ENCODE results near the gene REEP5.
"Not testable (repeated sequence)": the region's sequence is repeated elsewhere in the genome, so short reads cannot be mapped to it uniquely, and the experiment has no call there.

Gene REEP5

GRCh38 chr5:112931473-112931872 is 9.4 kb upstream of the REEP5 start:
- DNase-seq: no peak

DNA sequence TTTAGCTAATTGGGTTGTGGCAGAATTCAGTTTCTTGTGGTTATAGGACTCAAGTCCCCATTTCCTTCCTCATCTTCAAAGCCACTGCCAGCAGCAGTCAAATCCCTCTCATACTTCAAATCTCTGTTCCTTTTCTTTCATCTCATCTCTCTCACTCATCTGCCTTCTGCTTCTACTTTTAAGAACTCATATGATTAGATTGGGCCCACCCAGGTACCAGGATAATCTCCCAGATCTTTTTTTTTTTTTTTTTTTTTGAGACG is 8.0 kb upstream of the REEP5 start:
- DNase-seq: no peak

- DNase-seq: no peak
Measured at GRCh38 chr5:112929336-112930081, 7.5 kb upstream of the REEP5 start.

DNA sequence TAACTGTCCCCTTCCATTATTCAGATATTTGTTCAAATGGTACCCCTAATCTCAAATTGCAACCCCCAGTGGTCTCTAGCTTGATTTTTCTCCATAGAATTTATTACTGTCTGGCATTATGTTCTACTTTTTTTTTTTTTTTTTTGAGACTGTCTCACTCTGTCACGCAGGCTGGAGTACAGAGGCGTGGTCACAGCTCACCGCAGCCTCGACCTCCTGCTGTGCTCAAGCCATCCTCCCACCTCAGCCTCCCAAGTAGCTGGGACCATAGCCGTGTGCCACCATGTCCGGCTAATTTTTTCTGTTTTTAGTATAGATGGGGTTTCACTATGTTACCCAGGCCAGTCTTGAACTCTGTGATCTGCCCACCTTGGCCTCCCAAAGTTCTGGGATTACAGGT is 2.0 kb upstream of the REEP5 start:
- no peak for DNase-seq

GRCh38 chr5:112923148-112923917 is 1.3 kb upstream of the REEP5 start:
- no peak for DNase-seq

- DNase-seq: peak; percentile 51
Measured at GRCh38 chr5:112921026-112921832, 798 bp downstream of the REEP5 start.

- DNase-seq: no peak
Measured at GRCh38 chr5:112919972-112920371, 2.1 kb downstream of the REEP5 start.

DNA sequence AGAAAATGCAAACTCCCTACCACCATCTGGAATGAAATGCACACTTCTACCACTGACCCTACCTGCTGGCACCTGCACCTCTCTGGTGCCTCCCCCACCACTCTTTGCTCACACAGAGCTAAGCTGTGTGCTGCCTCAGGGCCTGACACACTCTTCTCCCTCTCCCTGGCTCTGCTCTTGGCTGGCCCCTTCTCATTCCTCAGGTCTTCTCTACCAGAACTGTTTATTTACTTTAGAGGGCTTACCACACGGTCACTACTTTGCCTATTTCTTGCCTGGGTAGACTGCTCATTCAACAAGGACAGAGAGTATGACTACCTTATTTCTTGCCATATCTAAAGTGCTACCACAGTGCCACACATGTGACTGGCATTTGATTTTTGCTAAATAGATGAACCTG is 3.3 kb downstream of the REEP5 start:
- no peak for DNase-seq

DNA sequence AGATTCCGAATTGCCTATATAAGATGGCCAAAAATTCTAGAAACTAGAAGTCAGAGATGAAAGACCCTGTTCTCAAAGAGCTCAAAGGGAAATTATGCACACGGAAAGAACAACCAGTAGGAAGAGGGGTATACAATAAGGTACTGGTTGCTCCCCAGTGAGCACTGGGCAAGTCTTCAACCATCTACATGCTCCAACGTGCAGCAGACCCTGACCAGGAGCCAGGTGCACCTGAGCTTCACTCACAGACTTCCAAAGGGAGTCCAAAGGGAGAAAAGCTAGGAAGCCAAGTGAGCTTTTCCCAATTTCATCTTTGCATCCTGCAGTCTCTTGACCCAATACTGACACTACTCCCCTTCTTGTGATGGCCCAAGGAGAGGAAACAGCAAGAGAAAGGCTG is 3.9 kb downstream of the REEP5 start:
- DNase-seq: no peak

- DNase-seq: no peak
Measured at GRCh38 chr5:112917453-112917995, 4.5 kb downstream of the REEP5 start.

GRCh38 chr5:112915831-112916230 is 6.2 kb downstream of the REEP5 start:
- no peak for DNase-seq

- no peak for DNase-seq
Measured at GRCh38 chr5:112914584-112914983, 7.4 kb downstream of the REEP5 start.

DNA sequence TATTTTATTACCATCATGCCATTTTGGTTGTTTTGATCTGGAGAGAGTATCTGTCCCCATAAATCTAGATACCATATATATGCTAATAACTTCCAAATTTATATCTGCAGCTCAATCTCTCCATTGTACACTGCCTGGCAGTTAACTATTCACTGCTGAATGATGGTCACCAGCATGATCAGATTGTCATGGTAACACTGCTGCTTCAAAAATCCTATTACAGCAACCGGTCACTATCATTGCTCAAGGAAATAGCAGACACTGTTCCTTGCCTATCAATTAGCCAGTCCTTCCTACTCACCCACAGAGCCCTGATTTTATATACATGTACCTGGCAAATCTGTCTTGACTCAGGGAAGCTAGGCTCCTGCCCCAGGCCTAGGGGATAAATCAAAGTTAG is 11.5 kb downstream of the REEP5 start:
- DNase-seq: no peak

- no peak for DNase-seq
Measured at GRCh38 chr5:112908854-112909253, 13.2 kb downstream of the REEP5 start.

DNA sequence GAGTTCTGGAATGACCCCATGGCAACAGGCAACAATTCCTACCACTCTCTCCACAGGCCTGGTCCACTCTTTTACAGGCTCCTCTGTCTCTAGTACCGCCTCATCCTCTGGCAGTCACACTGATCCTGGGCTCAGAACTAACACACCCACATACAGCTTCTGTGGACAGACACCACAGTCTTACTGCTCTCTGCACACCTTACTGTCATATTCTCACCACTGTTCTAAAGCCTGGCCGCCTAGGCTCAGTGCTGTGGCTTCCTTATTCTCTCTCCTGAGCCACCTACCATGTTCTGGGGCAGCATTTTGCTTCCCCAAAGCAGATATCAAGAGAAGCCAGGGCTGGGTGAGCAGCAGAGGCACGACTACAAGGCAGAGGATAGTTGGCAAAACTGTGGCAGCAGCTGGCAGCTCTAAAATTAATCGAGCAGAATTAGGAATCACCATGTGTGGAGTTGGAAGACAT is 14.8 kb downstream of the REEP5 start:
- DNase-seq: no peak

- no peak for DNase-seq
Measured at GRCh38 chr5:112906637-112907036, 15.4 kb downstream of the REEP5 start.

GRCh38 chr5:112904996-112905395 is 17.0 kb downstream of the REEP5 start:
- not testable (repeated sequence) for DNase-seq

- DNase-seq: no peak
Measured at GRCh38 chr5:112902561-112902960, 19.5 kb downstream of the REEP5 start.

DNA sequence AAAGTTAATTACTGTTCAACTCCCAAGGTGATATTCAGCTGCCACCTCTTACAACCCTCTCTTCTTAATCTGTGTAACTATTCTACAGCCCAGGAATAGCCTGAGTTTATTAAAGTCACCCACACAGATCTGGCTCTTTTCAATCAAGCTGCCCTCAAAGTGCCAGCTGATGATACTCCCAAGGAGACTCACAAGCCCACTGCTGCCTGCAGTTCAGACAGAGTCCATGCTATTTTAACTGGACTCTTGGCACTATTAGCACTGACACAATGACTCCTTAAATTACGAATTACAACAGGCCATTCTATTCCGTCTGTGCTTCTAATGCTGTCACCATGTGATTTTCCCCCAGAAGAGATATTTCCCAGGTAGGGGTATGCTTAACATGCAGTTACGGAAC is 26.3 kb downstream of the REEP5 start:
- DNase-seq: no peak

DNA sequence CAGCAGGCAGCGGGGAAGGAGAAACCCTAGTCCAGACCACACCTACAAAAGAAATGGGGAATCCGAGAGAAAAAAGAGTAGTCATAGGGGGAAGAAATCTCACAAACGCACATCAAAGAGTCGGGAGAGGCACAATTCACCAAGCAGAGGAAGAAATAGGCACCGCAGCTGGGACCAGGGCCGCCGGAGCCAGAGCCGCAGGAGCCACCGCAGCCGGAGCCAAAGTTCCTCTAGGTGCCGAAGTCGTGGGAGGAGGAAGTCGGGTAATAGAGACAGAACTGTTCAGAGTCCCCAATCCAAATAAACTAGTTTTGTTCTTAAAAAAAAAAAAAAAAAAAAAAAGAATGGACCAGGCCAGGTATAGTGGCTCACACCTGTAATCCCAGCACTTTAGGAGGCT is 29.3 kb downstream of the REEP5 start:
- no peak for DNase-seq

- not testable (repeated sequence) for DNase-seq
Measured at GRCh38 chr5:112892066-112892465, 30.0 kb downstream of the REEP5 start.

GRCh38 chr5:112886975-112887374 is 35.1 kb downstream of the REEP5 start:
- no peak for DNase-seq

DNA sequence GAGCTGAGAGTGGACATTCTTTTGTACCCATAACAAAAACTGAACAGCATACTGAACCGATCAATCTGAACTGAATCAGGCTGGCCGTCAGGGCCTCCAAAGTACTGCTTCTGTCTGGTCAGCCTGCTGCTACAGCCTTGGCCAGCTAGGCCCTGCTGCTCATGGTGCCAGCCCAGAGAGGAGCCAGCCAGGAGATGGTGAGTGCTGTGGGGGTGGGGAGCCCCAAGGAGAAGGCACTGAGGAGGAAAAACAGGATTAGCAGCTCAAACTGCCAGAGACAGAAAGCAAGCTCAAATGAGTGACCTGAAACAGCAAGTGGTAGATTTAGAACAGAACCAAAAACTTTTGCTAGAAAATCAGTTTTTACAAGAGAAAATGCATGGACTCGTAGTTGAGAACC is 37.0 kb downstream of the REEP5 start:
- no peak for DNase-seq

DNA sequence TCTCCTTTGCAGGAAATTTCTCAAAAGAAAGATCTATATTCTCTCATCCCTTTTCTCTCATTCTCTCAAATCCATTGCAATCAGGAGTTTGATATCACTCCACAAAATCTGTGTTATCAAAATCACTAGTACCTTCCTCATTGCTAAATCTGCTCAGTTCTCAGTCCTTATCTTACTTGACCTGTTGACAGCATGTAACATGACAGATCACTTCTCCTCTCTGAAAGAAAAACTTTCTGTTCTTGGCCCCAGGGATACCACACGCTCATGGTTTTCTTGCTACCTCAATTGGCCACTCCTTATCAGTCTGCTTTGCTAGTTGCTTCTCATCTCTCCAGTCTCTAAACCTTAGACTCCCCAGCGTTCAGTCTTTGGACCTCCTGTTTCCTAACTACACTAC is 38.8 kb downstream of the REEP5 start:
- no peak for DNase-seq

Data from SHP77 treated with DMSO at 0.1 percent for 48 hours (cell line).